Psoas muscle (tissue), 8 donors: ENCODE measurements around the gene PTX4. TPM values are rescaled to one million over a fixed set of nuclear protein-coding genes. Genes with fewer than 3 reads are reported as not detected.

ENCODE experiments used
- ATAC-seq, 4 donors: fragments of 200-7000 bp; cut with Tn5 transposase; one replicate each; pipeline ENCODE4 v1.9.1; 2020; ENCODE audit warnings: moderate library complexity in 3 of 4, mild to moderate bottlenecking in 2 of 4
- DNase-seq, 2 donors: peaks; one replicate each; pipeline ENCODE4 v3.0.0-alpha.2; 2020
- H3K27ac ChIP-seq: fragments of 200-600 bp; one replicate; pipeline ENCODE4 v1.8.0; 2022
- H3K27me3 ChIP-seq, 3 donors: fragments of 200-600 bp in 1 of 3; one replicate each; pipeline versions ENCODE4 v1.6.1 to v1.8.0; 2013 to 2022; ENCODE audit warnings: low read length in 2 of 3, mild to moderate bottlenecking in 2 of 3, moderate library complexity in 1 of 3; ENCODE audit not compliant: insufficient read depth in 3 of 3
- H3K36me3 ChIP-seq, 2 donors: fragments of 200-600 bp in 1 of 2; one replicate each; pipeline versions ENCODE4 v1.6.1 to v1.8.0; 2013 to 2022; ENCODE audit warnings: low read depth in 1 of 2, mild to moderate bottlenecking in 1 of 2, moderate library complexity in 1 of 2; ENCODE audit not compliant: insufficient read depth in 1 of 2
- H3K4me1 ChIP-seq: fragments of 200-600 bp; one replicate; pipeline ENCODE4 v1.8.0; 2022
- H3K4me3 ChIP-seq: fragments of 200-600 bp; one replicate; pipeline ENCODE4 v1.8.0; 2022; ENCODE audit warnings: mild to moderate bottlenecking
- H3K9me3 ChIP-seq: fragments of 200-600 bp; one replicate; pipeline ENCODE4 v1.8.0; 2022
- WGBS, 3 donors: extraction: QIAGEN DNeasy Blood & Tissue Kit; methylation state at CpG; one replicate each; pipeline versions ENCODE4 v1.1.6 to v1.1.7; 2013; 5-methylcytosine and 5-hydroxymethylcytosine counted together
- intact Hi-C, 2 donors: fragments of 100-400 bp; cut with DNase I; formaldehyde crosslinking; loops; one replicate each; pipeline versions ENCODE4 v1.11.0 to v1.14.2; 2022
- polyA plus RNA-seq, 3 donors: library from polyadenylated mRNA; stranded (reverse); fragments of 200-250 nt; gene quantifications; one replicate each; pipeline ENCODE4 v1.2.3, GENCODE V29; 2013
- total RNA-seq, 4 donors: library from RNA; stranded (reverse); fragmentation: NEBNext Ultra II Directional in 2 of 4; extraction: Animal tissue kit (Norgen Biotek cat#: 25700) in 2 of 4; gene quantifications; one replicate each; pipeline versions ENCODE4 v1.2.1 to v1.2.4, GENCODE V29; 2021 to 2023
- TF ChIP-seq, protein P1 (sequence below): fragments of 200-600 bp; IDR thresholded peaks from one replicate; pipeline ENCODE4 v1.8.0; 2022; ENCODE audit warnings: antibody characterized with exemption
- donor health status: healthy with polysubstance abuse.
- donor health status: DM: no; HTN: no; CAD: no; lungs with moderate emphysema.
- donor health status: Bipolar disorder and iron deficiency.
- donor health status: healthy.
- donor health status: DM: yes; HTN: yes; CAD: no.
- donor health status: DM: no; HTN: no; CAD: no.
- donor health status: DM: no; HTN: no; CAD: no.
- donor health status: DM: yes; HTN: yes; CAD: no.

Gene PTX4
- total and polyA plus RNA-seq, 7 donors: 0.04 to 0.26 (median 0.23) TPM; not detected in 4

GRCh38 chr16:1488054-1488601, 616 bp downstream of the PTX4 start:
- Histone ChIP-seq H3K4me3 (no peak overlapping the region), H3K27me3 (no peaks in the 10 kb centered on the region), H3K9me3 (no peaks in the 10 kb centered on the region), H3K27ac (no peak overlapping the region), H3K4me1 (peaks cover 7% of the 10 kb centered on the region), H3K36me3 (no peaks in the 10 kb centered on the region)
- 81 to 87% (median 83%) methylated on average over 16 to 24 of the region's 24 CpGs for WGBS, 3 donors
- DNase-seq (no peak), ATAC-seq (no peak)
- TF ChIP-seq, protein P1, sequence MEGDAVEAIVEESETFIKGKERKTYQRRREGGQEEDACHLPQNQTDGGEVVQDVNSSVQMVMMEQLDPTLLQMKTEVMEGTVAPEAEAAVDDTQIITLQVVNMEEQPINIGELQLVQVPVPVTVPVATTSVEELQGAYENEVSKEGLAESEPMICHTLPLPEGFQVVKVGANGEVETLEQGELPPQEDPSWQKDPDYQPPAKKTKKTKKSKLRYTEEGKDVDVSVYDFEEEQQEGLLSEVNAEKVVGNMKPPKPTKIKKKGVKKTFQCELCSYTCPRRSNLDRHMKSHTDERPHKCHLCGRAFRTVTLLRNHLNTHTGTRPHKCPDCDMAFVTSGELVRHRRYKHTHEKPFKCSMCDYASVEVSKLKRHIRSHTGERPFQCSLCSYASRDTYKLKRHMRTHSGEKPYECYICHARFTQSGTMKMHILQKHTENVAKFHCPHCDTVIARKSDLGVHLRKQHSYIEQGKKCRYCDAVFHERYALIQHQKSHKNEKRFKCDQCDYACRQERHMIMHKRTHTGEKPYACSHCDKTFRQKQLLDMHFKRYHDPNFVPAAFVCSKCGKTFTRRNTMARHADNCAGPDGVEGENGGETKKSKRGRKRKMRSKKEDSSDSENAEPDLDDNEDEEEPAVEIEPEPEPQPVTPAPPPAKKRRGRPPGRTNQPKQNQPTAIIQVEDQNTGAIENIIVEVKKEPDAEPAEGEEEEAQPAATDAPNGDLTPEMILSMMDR: no peak
- intact Hi-C loops: no loop called here

GRCh38 chr16:1487395-1488053, 1.2 kb downstream of the PTX4 start:
- Histone ChIP-seq H3K4me1 (peaks cover 4% of the 10 kb centered on the region), H3K27me3 (no peaks in the 10 kb centered on the region), H3K27ac (no peak overlapping the region), H3K36me3 (no peaks in the 10 kb centered on the region), H3K4me3 (no peak overlapping the region), H3K9me3 (no peaks in the 10 kb centered on the region)
- DNase-seq (no peak), ATAC-seq (no peak)
- TF ChIP-seq, protein P1: no peak
- intact Hi-C loops: no loop called here
- WGBS, 3 donors: 84 to 90% (median 88%) methylated on average over 29 to 39 of the region's 39 CpGs

GRCh38 chr16:1486551-1487390, 2.0 kb downstream of the PTX4 start:
- intact Hi-C loops: no loop called here
- WGBS, 3 donors: 69 to 75% (median 74%) methylated on average over 32 to 33 of the region's 33 CpGs
- Histone ChIP-seq H3K9me3 (no peaks in the 10 kb centered on the region), H3K4me3 (no peak overlapping the region), H3K27ac (no peak overlapping the region), H3K36me3 (no peaks in the 10 kb centered on the region), H3K27me3 (no peaks in the 10 kb centered on the region), H3K4me1 (no peaks in the 10 kb centered on the region)
- no peak for DNase-seq
- no peak for ATAC-seq
- TF ChIP-seq, protein P1: no peak

GRCh38 chr16:1485847-1486496, 2.8 kb downstream of the PTX4 start:
- no peak overlapping the region for H3K27ac ChIP-seq
- H3K4me3 ChIP-seq: no peak overlapping the region
- intact Hi-C loops: no loop called here
- no peaks in the 10 kb centered on the region for H3K27me3 ChIP-seq
- WGBS, 3 donors: 86 to 90% (median 89%) methylated on average over 40 of the region's 40 CpGs
- no peaks in the 10 kb centered on the region for H3K36me3 ChIP-seq
- no peaks in the 10 kb centered on the region for H3K9me3 ChIP-seq
- TF ChIP-seq, protein P1: no peak
- ATAC-seq (no peak), DNase-seq (no peak)
- no peaks in the 10 kb centered on the region for H3K4me1 ChIP-seq
